NOMO-1 (cell line): Measurements from ENCODE around the gene EMCN.
"Not testable (repeated sequence)": the region's sequence is repeated elsewhere in the genome, so short reads cannot be mapped to it uniquely, and the experiment has no call there.

Source experiments
- DNase-seq, 2 experiments: peaks; one replicate each; lab custom pipeline; 2025; ENCODE audit not compliant: unreplicated experiment in 2 of 2; lab: John Stamatoyannopoulos, UW

Gene EMCN

GRCh38 chr4:100517864-100518341 is at the start of gene EMCN:
Gene EMCN (minus strand): TSS chr4:100518022. CDS start chr4:100517914, 108 bp downstream.
- no peak for DNase-seq

- peak in 1 of 2 experiments; percentile 19 for DNase-seq
Measured at GRCh38 chr4:100566396-100566795, 48.6 kb upstream of the EMCN start.

GRCh38 chr4:100557306-100557705 is 39.5 kb upstream of the EMCN start:
- DNase-seq: no peak

- DNase-seq: no peak
Measured at GRCh38 chr4:100555611-100556337, 38.0 kb upstream of the EMCN start.

GRCh38 chr4:100548200-100548560 is 30.4 kb upstream of the EMCN start:
- DNase-seq: no peak

- DNase-seq: no peak
Measured at GRCh38 chr4:100547541-100548199, 29.8 kb upstream of the EMCN start.

GRCh38 chr4:100545427-100545826 is 27.6 kb upstream of the EMCN start:
- DNase-seq: no peak

- DNase-seq: no peak
Measured at GRCh38 chr4:100540131-100540530, 22.3 kb upstream of the EMCN start.

GRCh38 chr4:100539706-100540105 is 21.9 kb upstream of the EMCN start:
- no peak for DNase-seq

GRCh38 chr4:100533741-100534140 is 15.9 kb upstream of the EMCN start:
- no peak for DNase-seq

GRCh38 chr4:100530161-100530560 is 12.3 kb upstream of the EMCN start:
- DNase-seq: not testable (repeated sequence)

GRCh38 chr4:100525686-100526085 is 7.9 kb upstream of the EMCN start:
- no peak for DNase-seq

- DNase-seq: no peak
Measured at GRCh38 chr4:100519205-100519604, 1.4 kb upstream of the EMCN start.

GRCh38 chr4:100516225-100516624 is 1.6 kb downstream of the EMCN start:
- no peak for DNase-seq

- no peak for DNase-seq
Measured at GRCh38 chr4:100511896-100512295, 5.9 kb downstream of the EMCN start.

- peak; percentile 2 to 58 for DNase-seq
Measured at GRCh38 chr4:100510551-100510950, 7.3 kb downstream of the EMCN start.

- DNase-seq: no peak
Measured at GRCh38 chr4:100509386-100509785, 8.4 kb downstream of the EMCN start.

GRCh38 chr4:100508691-100509090 is 9.1 kb downstream of the EMCN start:
- DNase-seq: no peak

GRCh38 chr4:100504086-100504874 is 13.5 kb downstream of the EMCN start:
- DNase-seq: no peak

- DNase-seq: no peak
Measured at GRCh38 chr4:100497791-100498190, 20.0 kb downstream of the EMCN start.

GRCh38 chr4:100495074-100495473 is 22.7 kb downstream of the EMCN start:
- DNase-seq: no peak
